Measurements from ENCODE around the gene KRT83.

- TF ChIP-seq CTCF (IDR thresholded peaks at IDR 0.05; ENCODE audit: insufficient read depth, low read length) (no peak), REST (IDR thresholded peaks at IDR 0.05; ENCODE audit: insufficient replicate concordance, low read depth) (no peak), POLR2AphosphoS5 (IDR thresholded peaks at IDR 0.05; ENCODE audit: low read depth) (no peak), SPI1 (IDR thresholded peaks at IDR 0.05; ENCODE audit: borderline replicate concordance, low read depth) (no peak)
These were observed 31.8 kb upstream of the KRT83 start for GRCh38 chr12:52352951-52353350.
